NCI-H2029 treated with DMSO at 0.1 percent for 48 hours (cell line): Measurements from ENCODE around the gene INSIG1.
A peak's percentile ranks its signal among the peaks of the same experiment; 100 is the strongest.

Experiments used
- DNase-seq: peaks from one replicate; lab custom pipeline; 2025; lab: John Stamatoyannopoulos, UW

Gene INSIG1

DNA sequence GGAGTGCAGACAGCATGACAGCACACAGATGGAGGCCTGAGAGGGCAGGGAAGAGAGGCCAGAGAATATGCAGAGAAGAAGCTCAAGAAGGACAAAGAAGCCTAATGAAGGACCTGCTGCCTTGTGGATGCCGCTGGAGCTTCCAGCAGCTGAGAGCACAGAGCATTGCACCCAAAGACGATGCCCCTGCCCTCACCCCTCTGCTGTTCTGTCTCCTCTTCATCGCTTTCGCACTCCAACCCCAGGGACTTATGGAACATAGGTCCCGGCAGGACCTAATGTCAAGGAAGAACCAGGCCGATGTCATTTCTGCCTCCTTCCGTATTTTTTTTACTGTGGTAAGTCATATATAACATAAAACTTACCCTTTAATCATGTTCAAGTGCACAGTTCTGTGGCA, 12.3 kb upstream of the INSIG1 start:
- no peak for DNase-seq

DNA sequence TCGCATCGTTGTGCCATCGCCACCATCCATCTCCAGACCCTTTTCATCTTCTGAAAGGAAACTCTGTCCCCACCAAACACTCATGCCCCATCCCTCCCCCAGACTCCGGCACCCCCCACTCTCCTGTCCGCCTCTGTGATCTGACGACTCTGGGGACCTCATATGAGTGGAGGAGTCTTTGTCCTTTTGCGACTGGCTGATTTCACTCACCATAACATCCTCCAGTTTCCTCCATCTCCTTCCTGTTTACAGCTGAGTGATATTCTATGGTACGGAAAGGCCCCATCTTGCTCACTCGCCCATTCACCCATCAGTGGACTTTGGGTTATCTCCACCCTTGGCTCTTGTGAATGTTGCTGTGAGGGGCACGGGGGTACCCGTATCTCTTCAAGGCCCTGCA, 11.8 kb upstream of the INSIG1 start:
- DNase-seq: no peak

DNA sequence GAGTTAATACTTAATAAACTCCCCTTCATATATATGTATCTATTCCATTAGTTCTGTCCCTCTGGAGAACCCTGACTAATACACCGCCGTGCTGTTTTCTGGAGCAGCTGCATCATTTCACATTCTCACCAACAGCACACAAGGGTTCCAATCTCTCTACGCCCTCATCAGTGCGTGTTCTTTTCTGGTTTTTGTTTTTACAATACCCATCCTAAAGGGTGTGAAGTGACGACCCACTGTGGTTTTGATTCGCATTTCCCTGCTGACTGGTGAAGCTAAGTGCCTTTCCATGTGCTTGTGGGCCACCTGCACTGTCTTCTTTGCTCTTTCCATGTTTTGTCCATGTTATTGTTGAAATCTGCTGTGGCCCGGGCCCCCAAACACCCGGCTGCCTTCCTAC, 11.0 kb upstream of the INSIG1 start:
- no peak for DNase-seq

DNA sequence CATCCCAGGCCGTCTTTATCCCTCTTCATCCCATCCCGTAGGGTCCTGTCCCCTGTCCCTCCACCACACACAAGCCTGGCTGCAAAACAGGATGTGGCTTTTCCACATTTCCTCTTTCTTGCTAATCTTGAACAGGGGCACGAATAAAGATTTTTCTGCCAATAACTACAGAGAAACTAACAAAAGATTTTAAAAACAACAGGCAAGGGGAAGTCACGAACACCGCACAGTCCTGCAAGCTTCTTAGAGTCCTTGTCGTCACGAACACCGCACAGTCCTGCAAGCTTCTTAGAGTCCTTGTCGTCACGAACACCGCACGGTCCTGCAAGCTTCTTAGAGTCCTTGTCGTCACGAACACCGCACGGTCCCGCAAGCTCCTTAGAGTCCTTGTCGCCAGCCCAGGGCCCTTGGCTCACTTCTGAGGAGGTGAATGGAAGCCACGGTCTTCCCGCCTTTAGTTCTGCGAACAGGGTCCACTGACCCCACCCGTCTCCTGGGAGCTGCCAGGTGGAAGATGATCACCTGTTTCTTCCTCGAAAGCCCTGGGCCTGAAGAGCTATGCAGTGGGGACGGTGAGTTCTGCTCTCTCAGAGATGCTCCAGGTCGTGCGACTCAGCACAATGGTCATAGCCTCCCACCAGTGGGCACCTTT, 10.3 kb upstream of the INSIG1 start:
- no peak for DNase-seq

DNA sequence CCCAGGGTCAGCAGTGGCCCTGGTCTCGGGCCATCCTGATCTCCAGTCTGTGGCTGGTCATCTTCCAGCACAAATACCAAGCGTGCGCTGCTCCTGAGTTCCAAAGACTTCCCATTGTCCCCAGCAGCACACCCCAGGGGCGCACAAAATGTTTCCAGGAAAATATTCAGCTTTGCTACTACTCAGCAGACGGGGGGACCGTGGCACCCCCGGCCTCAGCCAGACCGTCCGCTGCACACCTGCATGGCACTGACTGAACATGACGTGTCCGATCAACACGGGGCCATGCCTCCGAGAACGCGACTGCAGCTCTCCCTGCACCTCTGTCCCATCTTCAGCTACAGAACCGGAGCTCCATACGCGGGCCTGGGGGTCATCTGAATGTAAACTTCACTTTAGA, 9.6 kb upstream of the INSIG1 start:
- DNase-seq: no peak

DNA sequence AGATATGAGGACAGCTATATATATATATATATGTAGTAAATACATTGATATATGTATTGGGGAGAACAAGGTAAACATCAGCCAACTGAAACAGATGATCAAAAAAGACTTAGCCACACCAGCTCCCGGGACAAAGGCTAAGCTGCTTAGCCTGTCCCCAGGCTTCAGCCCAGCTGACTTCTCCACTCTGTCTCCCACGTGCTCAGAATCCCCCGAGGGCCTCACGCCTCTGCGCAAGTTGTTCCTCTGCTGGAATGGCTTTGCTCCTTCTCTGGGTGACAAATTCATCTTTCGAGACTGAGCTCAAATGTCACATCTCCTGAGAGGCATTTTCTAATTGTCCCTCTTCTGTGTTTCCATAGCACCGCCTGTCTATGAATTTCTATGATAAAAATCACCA, 8.6 kb upstream of the INSIG1 start:
- DNase-seq: no peak

DNA sequence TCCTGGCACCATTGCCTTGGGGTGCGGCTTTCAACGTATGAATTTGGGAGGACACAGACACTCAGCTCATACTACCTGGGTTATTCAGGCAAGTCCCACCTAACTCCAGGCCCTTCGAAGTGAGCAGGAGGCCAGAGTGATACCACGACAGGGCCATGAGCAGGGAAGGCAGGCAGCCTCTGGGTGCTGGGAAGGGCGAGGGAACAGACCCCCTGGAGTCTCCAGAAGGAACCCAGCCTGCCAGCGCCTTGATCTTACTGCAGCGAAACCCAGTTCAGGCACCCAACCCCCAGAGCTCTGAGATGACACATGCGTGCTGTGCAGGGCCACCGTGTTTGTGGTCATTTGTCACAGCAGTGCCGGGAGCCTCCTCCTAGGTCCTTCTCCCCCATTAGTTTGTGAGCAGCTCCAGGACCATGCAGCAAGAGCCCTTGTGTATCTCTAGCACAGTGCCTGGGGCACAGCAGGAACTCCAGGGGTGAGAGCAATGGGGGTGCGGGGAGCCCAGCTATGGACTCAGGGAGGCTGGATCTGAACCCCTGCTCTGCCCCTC, 7.7 kb upstream of the INSIG1 start:
- no peak for DNase-seq

DNA sequence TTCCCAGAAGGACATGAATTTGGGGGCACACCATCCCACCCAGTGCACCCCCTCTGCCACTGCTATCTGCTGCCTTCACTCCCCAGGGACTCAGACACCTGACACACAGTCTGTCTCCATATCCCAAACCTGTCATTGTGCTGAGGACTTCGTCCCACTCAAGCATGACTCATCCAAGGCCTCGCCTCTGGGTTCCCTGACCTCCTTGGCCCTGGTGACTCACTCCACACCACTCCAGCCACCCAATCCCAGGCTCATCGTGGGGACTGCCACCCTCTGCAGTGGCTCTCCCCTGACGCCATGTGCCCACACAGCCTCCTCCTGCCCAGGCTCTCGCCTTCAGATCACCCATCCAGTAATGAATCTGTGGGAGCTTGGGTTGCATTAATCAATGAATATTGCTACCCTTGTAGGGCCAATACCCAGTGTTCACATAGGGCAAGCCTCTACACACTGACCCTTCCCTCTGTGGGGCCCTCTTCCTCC, 6.6 kb upstream of the INSIG1 start:
- no peak for DNase-seq

DNA sequence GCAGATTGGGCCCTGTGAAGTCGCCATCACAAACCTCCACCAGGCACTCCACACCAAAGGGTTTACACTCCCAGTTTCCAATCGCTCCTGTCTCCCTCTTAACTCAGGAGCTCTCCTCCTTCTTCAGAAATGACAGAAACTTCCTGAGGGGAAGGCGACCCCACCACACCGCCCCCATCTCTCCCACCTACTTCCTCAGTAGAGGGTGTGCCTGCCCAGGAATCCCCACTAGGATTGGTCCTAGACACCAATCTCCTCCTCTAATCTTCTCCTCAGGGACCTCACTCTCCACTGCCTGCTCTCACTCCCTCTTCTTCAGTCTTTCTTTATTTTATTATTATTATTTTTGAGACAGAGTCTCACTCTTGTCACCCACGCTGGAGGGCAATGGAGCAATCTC, 5.9 kb upstream of the INSIG1 start:
- no peak for DNase-seq

DNA sequence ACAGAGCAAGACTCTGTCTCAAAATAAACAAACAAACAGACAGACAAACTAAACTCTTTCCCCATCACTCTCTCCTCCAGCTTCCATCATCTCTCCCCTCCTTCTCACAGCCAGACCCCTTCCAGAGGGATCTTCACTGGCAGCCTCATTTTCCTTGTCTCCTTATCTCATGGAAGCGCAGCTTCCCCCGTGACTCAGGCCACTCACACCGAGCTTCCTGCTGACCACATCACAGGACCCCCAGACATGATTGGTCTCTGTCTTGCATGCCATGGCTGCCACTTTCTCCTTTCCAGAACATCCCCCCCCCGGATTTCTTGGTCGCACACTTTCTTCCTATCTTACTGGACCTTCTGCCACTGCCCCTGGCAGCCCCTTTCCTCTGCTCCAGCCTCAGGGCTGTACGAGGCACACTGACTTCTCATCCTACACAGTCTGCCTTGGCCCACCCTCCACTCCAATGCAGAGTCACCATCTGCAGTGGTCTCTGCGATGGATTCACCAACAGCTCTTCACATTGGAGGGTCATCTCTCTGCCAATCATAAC, 4.9 kb upstream of the INSIG1 start:
- no peak for DNase-seq

DNA sequence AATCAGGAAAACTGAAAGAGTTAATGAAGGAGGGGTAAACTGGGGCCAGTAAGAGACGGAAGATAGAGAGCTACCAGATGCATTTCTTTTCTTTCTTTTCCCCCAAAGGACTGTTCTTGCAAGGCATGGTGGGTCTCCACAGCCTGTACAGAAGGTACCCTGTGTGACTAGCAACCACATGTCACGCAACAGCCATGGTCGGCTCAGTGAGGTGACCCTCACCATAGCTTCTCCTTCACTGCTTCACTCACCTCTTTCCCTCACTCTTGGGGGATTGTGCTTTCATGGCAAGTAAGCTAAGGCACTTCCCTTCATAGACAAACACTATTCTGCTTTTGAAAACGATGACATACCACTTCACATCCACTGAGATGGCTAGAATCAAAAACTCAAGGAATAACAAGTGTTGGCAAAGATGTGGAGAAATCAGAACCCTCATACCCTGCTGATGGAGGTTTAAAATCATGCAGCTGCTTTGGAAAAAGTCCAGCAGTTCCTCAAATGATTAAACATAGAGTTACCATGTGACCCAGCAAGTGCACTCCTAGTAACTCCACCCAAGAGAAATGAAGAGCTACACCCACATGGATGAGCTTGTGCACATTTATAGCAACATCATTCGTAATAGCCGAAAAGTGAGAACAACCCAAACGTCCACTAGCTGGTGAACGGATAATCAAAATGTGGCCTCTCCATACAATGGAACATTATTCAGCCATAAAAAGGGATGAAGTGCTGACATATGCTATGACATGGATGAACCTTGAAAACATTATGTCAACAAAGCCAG, 3.8 kb upstream of the INSIG1 start:
- peak; percentile 10 for DNase-seq

DNA sequence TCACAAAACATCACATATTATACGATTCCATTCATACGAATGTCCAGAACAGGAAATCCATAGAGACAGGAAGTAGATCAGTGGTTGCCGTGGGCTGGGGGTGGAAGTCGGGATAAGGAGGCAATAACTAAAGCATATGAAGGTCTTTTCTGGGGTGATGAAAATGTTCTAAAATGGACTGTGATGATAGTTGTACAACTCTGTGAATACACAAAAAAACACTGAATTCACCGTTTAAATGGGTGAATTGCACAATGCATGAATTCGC, 3.2 kb upstream of the INSIG1 start:
- no peak for DNase-seq

DNA sequence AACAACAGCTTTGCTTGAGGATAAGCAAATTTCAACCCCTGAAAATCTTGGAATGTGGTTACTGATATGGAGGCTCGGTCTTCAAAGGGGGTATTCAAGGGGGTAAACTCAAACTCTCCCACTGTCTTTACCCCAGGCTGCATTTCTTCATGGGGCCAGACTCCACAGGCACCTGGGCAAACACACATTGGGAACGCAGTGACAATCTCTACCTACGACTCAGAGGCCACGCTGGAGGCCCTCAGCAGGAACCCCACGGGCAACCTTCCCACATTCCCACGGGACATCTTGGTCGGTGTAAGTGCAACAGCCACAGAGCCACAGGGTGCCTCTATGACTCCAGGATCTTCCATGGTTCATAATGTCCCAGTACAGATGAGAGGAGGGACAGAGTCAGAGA, 2.2 kb upstream of the INSIG1 start:
- DNase-seq: no peak

DNA sequence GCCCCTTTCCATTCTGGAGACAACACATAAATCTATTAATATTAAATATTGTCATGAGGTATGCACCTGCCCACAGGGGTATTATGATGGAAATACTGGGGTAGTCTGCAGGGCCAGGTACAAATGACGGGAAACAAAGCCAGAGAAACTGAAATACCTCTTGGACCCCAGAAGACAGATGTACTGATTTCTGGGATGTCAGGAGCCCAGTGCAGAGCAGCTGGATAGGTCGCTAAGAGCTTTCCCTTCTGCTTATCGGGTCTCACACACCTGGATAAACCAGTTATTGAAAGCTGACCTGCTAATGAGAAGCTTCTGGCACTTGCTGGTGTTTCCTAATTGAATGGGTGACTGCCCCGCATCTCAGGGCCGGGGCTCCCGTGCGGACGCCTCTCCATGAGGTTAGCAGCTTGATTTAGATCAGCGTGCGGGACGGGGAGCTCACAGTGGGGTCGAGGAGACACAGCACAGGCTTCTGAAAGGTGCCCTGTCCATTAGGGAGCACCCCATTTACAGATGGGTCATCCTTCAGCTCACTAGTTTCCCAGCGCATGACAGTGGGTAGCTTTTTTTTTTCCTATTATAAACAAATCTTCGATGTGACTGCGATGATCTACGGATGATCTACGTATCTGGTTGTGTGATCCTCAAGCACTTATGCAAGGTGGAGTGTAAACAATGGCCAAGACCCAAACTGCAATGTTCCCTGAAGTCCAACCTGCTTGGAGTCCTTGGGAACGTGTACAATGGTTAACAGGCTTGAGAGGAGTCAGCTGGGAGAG, 1.5 kb upstream of the INSIG1 start:
- no peak for DNase-seq

DNA sequence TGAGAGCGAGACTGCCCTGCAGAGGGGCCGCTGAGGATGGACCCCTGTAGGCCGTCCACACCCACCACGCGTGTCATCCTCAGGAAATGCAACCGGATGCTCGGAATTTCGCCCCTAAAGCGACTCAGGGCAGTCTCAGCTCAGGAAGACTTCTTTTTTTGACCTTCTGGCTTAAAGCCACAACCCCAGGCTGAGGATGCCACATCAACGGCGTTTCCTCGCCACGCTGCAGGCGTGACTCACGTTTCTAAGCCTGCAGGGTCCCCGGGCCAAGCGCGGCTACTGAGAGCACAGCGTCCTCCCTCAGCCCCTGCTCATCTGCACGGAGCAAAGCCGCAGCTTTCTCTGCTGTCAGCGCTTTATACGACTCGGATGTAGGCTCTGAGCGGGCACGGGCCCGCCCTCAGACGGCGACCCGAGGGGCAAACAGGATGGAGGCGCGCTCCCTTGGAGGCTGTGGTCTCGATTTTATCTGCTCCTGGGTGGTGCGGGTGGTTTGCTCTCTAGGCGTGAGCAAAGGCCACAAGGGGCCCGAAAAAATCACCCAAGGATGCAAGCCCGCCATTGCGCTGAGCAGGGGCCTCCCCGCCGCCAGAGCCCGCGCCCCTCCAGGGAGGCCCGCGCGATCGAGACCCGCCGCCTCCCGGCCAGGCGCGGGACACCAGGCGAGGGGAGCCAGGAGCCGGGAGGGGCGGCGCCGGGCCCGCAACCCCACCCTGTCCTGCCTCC, 726 bp upstream of the INSIG1 start:
- no peak for DNase-seq

DNA sequence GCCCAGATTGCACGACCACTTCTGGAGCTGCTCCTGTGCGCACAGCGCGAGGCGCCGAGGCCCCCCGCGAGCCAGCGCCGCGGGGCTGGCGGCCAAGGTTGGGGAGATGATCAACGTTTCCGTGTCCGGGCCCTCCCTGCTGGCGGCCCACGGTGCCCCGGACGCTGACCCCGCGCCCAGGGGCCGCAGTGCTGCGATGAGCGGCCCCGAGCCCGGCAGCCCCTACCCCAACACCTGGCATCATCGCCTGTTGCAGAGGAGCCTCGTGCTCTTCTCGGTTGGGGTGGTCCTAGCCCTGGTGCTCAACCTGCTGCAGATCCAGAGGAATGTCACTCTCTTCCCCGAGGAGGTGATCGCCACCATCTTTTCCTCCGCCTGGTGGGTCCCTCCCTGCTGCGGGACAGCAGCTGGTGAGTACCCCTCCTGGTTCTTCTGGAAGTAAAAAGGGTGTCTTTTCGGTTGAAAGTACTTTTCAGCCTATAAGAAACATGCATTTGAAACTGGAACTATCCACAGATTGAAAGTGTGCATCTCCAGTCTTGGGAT, 683 bp downstream of the INSIG1 start:
- DNase-seq: no peak

DNA sequence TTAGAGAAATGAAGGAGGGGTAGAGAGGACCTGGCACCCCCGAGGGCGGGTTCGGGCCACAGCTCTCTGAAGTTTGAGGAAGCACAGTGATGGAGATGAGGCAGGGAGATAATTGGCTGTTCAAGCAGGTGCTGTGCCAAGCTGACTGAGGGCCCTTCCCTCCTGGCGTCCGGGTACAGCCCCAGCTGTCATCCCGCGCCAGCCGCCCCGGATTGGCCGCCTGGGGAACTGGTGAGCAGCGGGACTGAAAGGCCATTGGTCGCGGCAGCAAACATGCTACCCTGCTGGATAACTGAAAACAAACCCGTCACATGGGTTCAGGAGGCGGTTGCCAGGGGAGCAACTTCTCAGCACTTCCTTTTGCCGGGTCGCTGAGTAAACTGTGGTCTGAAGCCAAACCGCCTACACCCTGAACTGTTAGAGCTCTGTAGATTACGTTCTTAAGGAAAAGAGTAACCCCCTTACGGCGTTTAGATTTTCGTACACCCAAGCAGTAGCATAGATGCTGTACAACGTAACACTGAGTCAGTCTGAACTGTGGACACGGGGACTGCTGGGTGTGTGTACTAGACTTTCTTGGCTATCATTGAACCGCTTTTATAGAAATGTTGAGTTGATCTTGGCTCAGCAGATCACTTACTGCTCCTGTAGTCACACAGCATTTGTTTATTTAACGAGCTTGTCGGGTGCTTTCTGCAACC, 1.3 kb downstream of the INSIG1 start:
- peak; percentile 85 for DNase-seq

DNA sequence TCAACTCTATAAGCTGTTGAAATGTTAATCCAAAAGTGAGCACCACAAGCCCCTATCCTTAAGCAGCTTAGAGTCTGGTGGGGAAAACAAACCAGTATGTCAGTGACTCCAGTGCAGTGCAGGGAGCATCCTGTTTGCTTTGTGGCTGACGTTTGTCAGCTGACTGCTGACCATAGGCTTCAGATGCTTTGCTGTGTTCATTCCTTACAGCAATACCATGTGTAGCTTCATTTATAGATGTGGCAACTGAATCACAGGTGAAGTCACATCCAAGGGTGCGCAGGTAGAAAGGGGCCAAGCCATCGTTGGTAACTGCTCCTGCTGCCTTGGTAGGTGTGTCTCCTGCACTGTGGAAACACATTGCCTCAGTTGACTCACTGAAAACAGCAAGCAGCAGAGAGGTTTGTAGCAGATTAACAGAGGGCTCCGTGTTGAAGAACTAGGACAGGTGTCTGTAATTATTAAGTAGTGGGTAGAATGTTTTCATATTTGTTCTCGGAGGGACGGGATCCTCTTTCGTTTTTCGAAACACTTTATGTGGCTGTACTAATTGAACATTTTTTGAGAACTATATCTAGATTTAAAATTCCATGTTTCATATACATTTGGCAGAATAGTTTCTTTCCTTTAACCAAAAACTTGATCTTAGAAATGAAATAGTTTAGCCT, 2.0 kb downstream of the INSIG1 start:
- DNase-seq: no peak

DNA sequence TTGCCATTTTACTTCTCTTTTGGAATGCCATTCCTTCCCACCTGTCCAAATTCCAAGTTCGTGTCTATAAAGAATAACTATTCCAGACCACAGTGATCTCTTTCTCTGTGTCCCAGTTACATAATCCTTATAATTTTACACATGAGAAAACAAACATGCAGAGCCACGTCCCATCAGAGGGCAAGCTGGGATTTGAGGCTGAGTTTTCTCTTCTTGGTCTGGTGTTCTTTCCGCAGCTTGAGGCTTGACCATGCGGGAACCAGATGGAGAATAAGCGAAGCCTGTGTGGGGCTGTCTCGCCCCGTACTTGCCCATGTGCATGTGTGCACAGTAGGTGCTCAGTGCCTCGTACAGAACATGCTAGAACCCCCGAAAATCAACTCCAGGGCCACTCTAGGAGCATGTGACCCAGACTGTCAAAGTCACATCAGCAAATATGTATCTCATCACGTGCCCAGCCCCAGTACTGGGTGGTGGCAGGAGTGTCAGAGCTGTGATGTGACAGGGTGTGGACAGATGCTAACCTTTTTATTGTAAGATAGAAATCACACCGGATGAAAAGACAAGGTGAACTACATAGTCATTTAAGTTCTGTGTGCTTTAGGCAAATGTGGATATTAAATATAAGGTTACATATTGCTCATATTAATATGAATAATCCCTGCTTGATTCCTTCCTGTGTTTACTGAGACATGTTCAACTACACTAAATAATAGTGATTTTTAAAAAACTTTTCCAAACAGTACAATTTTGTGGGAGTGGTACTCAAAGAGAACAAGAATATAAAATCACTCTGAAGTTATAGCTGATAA, 3.2 kb downstream of the INSIG1 start:
- DNase-seq: no peak
